Hepatocyte (in vitro differentiated cells): ENCODE results near the gene ACOXL. TPM values are rescaled to one million over a fixed set of nuclear protein-coding genes. Genes with fewer than 3 reads are reported as not detected.

ENCODE experiments used
- DNase-seq: peaks from one replicate; pipeline ENCODE4 v3.0.0-alpha.2; 2016; ENCODE audit warnings: low spot score
- H2AFZ ChIP-seq: fragments of 200-600 bp; sonication (generic); 2 replicates; pipeline ENCODE4 v1.6.0; 2016; ENCODE audit warnings: antibody characterized with exemption, mild to moderate bottlenecking
- H3K27ac ChIP-seq: fragments of 200-600 bp; sonication (generic); 2 replicates; pipeline ENCODE4 v1.5.1; 2016; ENCODE audit warnings: mild to moderate bottlenecking
- H3K27me3 ChIP-seq: fragments of 200-600 bp; sonication (generic); 2 replicates; pipeline ENCODE4 v1.6.1; 2016
- H3K36me3 ChIP-seq: fragments of 200-600 bp; sonication (generic); replicated peaks from 2 replicates; pipeline ENCODE4 v1.5.1; 2016; ENCODE audit warnings: low read depth; ENCODE audit not compliant: insufficient read depth
- H3K4me1 ChIP-seq: fragments of 200-600 bp; sonication (generic); 2 replicates; pipeline ENCODE4 v1.5.1; 2016; ENCODE audit warnings: mild to moderate bottlenecking, moderate library complexity; ENCODE audit not compliant: insufficient read depth
- H3K4me2 ChIP-seq: fragments of 200-600 bp; sonication (generic); 2 replicates; pipeline ENCODE4 v1.6.0; 2016
- H3K4me3 ChIP-seq: fragments of 200-600 bp; sonication (generic); 2 replicates; pipeline ENCODE4 v1.5.1; 2016; ENCODE audit warnings: mild to moderate bottlenecking
- H3K79me2 ChIP-seq: fragments of 200-600 bp; sonication (generic); 2 replicates; pipeline ENCODE4 v1.6.0; 2017; ENCODE audit warnings: mild to moderate bottlenecking
- H3K9me2 ChIP-seq: fragments of 200-600 bp; sonication (generic); replicated peaks from 2 replicates; pipeline ENCODE4 v1.6.0; 2017; ENCODE audit warnings: mild to moderate bottlenecking; ENCODE audit not compliant: insufficient read depth
- H3K9me3 ChIP-seq: fragments of 200-600 bp; sonication (generic); 2 replicates; pipeline ENCODE4 v1.5.1; 2016; ENCODE audit warnings: low read depth, mild to moderate bottlenecking
- H4K20me1 ChIP-seq: fragments of 200-600 bp; sonication (generic); 2 replicates; pipeline ENCODE4 v1.6.0; 2016; ENCODE audit warnings: mild to moderate bottlenecking; ENCODE audit not compliant: insufficient read depth, poor library complexity, severe bottlenecking
- EZH2 ChIP-seq: fragments of 200-600 bp; sonication (generic); IDR thresholded peaks from 2 replicates; pipeline ENCODE4 v1.6.1; 2016; ENCODE audit warnings: antibody characterized with exemption, mild to moderate bottlenecking, borderline replicate concordance
- EZH2phosphoT487 ChIP-seq: fragments of 200-600 bp; sonication (generic); IDR thresholded peaks from one replicate; pipeline ENCODE4 v1.6.1; 2018; ENCODE audit warnings: antibody characterized with exemption, mild to moderate bottlenecking, low read depth, moderate library complexity; ENCODE audit not compliant: unreplicated experiment, severe bottlenecking
- WGBS: methylation state at CpG from one replicate; pipeline ENCODE4 v1.1.6; 2016; ENCODE audit warnings: low lambda C conversion rate; ENCODE audit errors: missing lambda C conversion rate; 5-methylcytosine and 5-hydroxymethylcytosine counted together
- polyA plus RNA-seq: library from polyadenylated mRNA; unstranded; fragments of >200 nt; fragmentation: Nextera tagmentation; extraction: Ambion mirVana; gene quantifications from 2 replicates; pipeline ENCODE4 v1.2.1, GENCODE V29; 2016
- total RNA-seq: library from RNA; depleted of rRNA; stranded (reverse); fragments of >200 nt; gene quantifications from 2 replicates; pipeline ENCODE4 v1.2.3, GENCODE V29; 2014
- TF ChIP-seq, protein P1 (sequence below): fragments of 200-600 bp; sonication (generic); IDR thresholded peaks from 2 replicates; pipeline ENCODE4 v1.5.1; 2016; ENCODE audit warnings: antibody characterized with exemption, mild to moderate bottlenecking; ENCODE audit not compliant: poor library complexity

Gene ACOXL
- total and polyA plus RNA-seq, 2 experiments from 2014 or later, result 0.23 to 1.1 TPM

GRCh38 chr2:110978756-110979470 lies 246.5 kb downstream of the ACOXL start:
- Histone ChIP-seq H3K79me2 (no peaks in the 10 kb centered on the region), H3K9me2 (no peaks in the 10 kb centered on the region), H3K27me3 (no peaks in the 10 kb centered on the region), H3K4me3 (no peak overlapping the region), H3K9me3 (no peaks in the 10 kb centered on the region), H3K4me1 (peaks cover 7% of the 10 kb centered on the region), H2AFZ (no peak overlapping the region), H4K20me1 (no peaks in the 10 kb centered on the region), H3K4me2 (no peak overlapping the region), H3K27ac (peak overlapping the region; percentile 40), H3K36me3 (no peaks in the 10 kb centered on the region)
- TF ChIP-seq EZH2phosphoT487 (no peak), EZH2 (no peak)
- TF ChIP-seq, protein P1, sequence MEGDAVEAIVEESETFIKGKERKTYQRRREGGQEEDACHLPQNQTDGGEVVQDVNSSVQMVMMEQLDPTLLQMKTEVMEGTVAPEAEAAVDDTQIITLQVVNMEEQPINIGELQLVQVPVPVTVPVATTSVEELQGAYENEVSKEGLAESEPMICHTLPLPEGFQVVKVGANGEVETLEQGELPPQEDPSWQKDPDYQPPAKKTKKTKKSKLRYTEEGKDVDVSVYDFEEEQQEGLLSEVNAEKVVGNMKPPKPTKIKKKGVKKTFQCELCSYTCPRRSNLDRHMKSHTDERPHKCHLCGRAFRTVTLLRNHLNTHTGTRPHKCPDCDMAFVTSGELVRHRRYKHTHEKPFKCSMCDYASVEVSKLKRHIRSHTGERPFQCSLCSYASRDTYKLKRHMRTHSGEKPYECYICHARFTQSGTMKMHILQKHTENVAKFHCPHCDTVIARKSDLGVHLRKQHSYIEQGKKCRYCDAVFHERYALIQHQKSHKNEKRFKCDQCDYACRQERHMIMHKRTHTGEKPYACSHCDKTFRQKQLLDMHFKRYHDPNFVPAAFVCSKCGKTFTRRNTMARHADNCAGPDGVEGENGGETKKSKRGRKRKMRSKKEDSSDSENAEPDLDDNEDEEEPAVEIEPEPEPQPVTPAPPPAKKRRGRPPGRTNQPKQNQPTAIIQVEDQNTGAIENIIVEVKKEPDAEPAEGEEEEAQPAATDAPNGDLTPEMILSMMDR, result no peak
- WGBS, result 82% methylated on average over 12 of the region's 12 CpGs
- DNase-seq, result no peak

GRCh38 chr2:110979471-110980338 lies 247.3 kb downstream of the ACOXL start:
- H2AFZ ChIP-seq, result no peak overlapping the region
- no peaks in the 10 kb centered on the region for H3K9me2 ChIP-seq
- no peak for DNase-seq
- no peak overlapping the region for H3K4me2 ChIP-seq
- H3K27ac ChIP-seq, result no peak overlapping the region
- no peak overlapping the region for H3K4me3 ChIP-seq
- H3K9me3 ChIP-seq, result no peaks in the 10 kb centered on the region
- no peaks in the 10 kb centered on the region for H3K79me2 ChIP-seq
- H3K27me3 ChIP-seq, result no peaks in the 10 kb centered on the region
- peaks cover 11% of the 10 kb centered on the region for H3K4me1 ChIP-seq
- no peaks in the 10 kb centered on the region for H3K36me3 ChIP-seq
- WGBS, result 94% methylated on average over 10 of the region's 10 CpGs
- H4K20me1 ChIP-seq, result no peaks in the 10 kb centered on the region
- TF ChIP-seq EZH2phosphoT487, result no peak
- TF ChIP-seq, protein P1, result no peak
- no peak for TF ChIP-seq EZH2

GRCh38 chr2:110980339-110981062 lies 248.1 kb downstream of the ACOXL start:
- H3K36me3 ChIP-seq, result no peaks in the 10 kb centered on the region
- H2AFZ ChIP-seq, result no peak overlapping the region
- TF ChIP-seq EZH2phosphoT487, result no peak
- TF ChIP-seq, protein P1, result no peak
- TF ChIP-seq EZH2, result no peak
- peaks cover 12% of the 10 kb centered on the region for H3K4me1 ChIP-seq
- no peaks in the 10 kb centered on the region for H3K27me3 ChIP-seq
- no peak overlapping the region for H3K27ac ChIP-seq
- no peak for DNase-seq
- H3K9me2 ChIP-seq, result no peaks in the 10 kb centered on the region
- no peaks in the 10 kb centered on the region for H3K9me3 ChIP-seq
- no peaks in the 10 kb centered on the region for H4K20me1 ChIP-seq
- no peak overlapping the region for H3K4me2 ChIP-seq
- 86% methylated on average over 14 of the region's 14 CpGs for WGBS
- no peak overlapping the region for H3K4me3 ChIP-seq
- H3K79me2 ChIP-seq, result no peaks in the 10 kb centered on the region
